ENCODE data around the gene PLOD2.

DNA sequence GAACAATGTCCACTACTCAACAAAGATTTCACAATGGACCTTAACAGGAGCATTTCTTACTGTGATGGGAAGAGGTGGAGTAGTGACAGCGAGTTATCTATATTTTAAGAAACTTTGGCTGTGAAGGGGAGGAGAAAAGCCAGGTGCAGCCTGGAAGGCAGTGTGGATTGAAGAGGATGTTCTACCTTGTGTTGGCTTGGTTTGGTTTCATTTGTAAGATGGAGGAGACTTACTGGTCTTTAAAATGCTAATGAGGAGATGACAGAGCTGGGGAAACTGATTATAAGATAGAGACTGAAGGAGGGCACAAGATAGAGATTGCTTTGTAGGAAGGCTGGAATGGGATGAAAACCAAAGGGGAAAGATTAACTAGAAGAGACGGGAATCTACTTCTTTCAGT lies 59.4 kb downstream of the PLOD2 start:
- TF ChIP-seq, protein P1, sequence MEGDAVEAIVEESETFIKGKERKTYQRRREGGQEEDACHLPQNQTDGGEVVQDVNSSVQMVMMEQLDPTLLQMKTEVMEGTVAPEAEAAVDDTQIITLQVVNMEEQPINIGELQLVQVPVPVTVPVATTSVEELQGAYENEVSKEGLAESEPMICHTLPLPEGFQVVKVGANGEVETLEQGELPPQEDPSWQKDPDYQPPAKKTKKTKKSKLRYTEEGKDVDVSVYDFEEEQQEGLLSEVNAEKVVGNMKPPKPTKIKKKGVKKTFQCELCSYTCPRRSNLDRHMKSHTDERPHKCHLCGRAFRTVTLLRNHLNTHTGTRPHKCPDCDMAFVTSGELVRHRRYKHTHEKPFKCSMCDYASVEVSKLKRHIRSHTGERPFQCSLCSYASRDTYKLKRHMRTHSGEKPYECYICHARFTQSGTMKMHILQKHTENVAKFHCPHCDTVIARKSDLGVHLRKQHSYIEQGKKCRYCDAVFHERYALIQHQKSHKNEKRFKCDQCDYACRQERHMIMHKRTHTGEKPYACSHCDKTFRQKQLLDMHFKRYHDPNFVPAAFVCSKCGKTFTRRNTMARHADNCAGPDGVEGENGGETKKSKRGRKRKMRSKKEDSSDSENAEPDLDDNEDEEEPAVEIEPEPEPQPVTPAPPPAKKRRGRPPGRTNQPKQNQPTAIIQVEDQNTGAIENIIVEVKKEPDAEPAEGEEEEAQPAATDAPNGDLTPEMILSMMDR (IDR thresholded peaks at IDR 0.05; ENCODE audit: insufficient read depth, low read length), result no peak
- TF ChIP-seq POLR2AphosphoS5 (IDR thresholded peaks at IDR 0.05; ENCODE audit: low read depth), result no peak
- TF ChIP-seq, protein P2, sequence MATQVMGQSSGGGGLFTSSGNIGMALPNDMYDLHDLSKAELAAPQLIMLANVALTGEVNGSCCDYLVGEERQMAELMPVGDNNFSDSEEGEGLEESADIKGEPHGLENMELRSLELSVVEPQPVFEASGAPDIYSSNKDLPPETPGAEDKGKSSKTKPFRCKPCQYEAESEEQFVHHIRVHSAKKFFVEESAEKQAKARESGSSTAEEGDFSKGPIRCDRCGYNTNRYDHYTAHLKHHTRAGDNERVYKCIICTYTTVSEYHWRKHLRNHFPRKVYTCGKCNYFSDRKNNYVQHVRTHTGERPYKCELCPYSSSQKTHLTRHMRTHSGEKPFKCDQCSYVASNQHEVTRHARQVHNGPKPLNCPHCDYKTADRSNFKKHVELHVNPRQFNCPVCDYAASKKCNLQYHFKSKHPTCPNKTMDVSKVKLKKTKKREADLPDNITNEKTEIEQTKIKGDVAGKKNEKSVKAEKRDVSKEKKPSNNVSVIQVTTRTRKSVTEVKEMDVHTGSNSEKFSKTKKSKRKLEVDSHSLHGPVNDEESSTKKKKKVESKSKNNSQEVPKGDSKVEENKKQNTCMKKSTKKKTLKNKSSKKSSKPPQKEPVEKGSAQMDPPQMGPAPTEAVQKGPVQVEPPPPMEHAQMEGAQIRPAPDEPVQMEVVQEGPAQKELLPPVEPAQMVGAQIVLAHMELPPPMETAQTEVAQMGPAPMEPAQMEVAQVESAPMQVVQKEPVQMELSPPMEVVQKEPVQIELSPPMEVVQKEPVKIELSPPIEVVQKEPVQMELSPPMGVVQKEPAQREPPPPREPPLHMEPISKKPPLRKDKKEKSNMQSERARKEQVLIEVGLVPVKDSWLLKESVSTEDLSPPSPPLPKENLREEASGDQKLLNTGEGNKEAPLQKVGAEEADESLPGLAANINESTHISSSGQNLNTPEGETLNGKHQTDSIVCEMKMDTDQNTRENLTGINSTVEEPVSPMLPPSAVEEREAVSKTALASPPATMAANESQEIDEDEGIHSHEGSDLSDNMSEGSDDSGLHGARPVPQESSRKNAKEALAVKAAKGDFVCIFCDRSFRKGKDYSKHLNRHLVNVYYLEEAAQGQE (IDR thresholded peaks at IDR 0.05; ENCODE audit: insufficient replicate concordance, low read depth), result no peak
- no peak for TF ChIP-seq GABPA (IDR thresholded peaks at IDR 0.05; ENCODE audit: low read depth)

All from HL-60 (cell line).